B cell (primary cell): ENCODE results near the gene WDR7. TPM values are rescaled to one million over a fixed set of nuclear protein-coding genes. Genes with fewer than 3 reads are reported as not detected.

Source experiments
- ATAC-seq: fragments of 200-7000 bp; cut with Tn5 transposase; one replicate; pipeline ENCODE4 v1.10.0; 2021; ENCODE audit warnings: low read depth, mild to moderate bottlenecking, moderate number of reproducible peaks, moderate library complexity
- CTCF ChIA-PET: fragments of 350-600 bp; sonication (Branson Sonifier 250); formaldehyde crosslinking; loops from one replicate; lab custom pipeline; 2021; ENCODE audit warnings: antibody characterized with exemption, inconsistent platforms; lab: Charles Lee
- POLR2A ChIA-PET: fragments of 350-600 bp; sonication (Branson Sonifier 250); formaldehyde crosslinking; loops from one replicate; lab custom pipeline; 2021; ENCODE audit warnings: antibody characterized with exemption; lab: Charles Lee
- DNase-seq: peaks from one replicate; pipeline ENCODE4 v3.0.0; 2013
- H2AFZ ChIP-seq: 2 replicates; pipeline ENCODE4 v1.6.1; 2012; ENCODE audit warnings: mild to moderate bottlenecking, low read depth, low read length; ENCODE audit not compliant: insufficient read depth, poor library complexity, severe bottlenecking
- H3K27ac ChIP-seq, 2 donors: 1 replicate in 1 of 2; 2 replicates in 1 of 2; pipeline ENCODE4 v1.5.1; 2012 to 2013; ENCODE audit warnings: low read length in 2 of 2, mild to moderate bottlenecking in 2 of 2, moderate library complexity in 1 of 2
- H3K27me3 ChIP-seq, 4 experiments: fragments of 200-600 bp in 1 of 4; sonication (generic) in 1 of 4; replicated peaks in 1 of 4; 1 replicate in 2 of 4; 2 replicates in 2 of 4; pipeline versions ENCODE4 v1.6.1 to v1.7.0; 2013 to 2016; ENCODE audit warnings: low read length in 3 of 4, mild to moderate bottlenecking in 2 of 4, mixed read lengths in 1 of 4, moderate library complexity in 1 of 4; ENCODE audit not compliant: insufficient read depth in 4 of 4, control insufficient read depth in 3 of 4; ENCODE audit errors: control extremely low read depth in 1 of 4
- H3K36me3 ChIP-seq, 2 experiments: replicated peaks in 1 of 2; 1 replicate in 1 of 2; 2 replicates in 1 of 2; pipeline versions ENCODE4 v1.6.1 to v1.7.1; 2013; ENCODE audit warnings: low read length in 1 of 2; ENCODE audit not compliant: insufficient read depth in 2 of 2, control insufficient read depth in 1 of 2; ENCODE audit errors: control extremely low read depth in 1 of 2, extremely low read depth in 1 of 2
- H3K4me1 ChIP-seq, 2 donors: fragments of 200-600 bp in 1 of 2; sonication (generic) in 1 of 2; 1 replicate in 1 of 2; 2 replicates in 1 of 2; pipeline versions ENCODE4 v1.5.1 to v1.6.1; 2013 to 2017; ENCODE audit warnings: low read length in 2 of 2; ENCODE audit not compliant: control insufficient read depth in 2 of 2, insufficient read depth in 2 of 2
- H3K4me2 ChIP-seq: replicated peaks from 2 replicates; pipeline ENCODE3; 2012; ENCODE audit warnings: mild to moderate bottlenecking, low read depth, low read length; ENCODE audit not compliant: poor library complexity, severe bottlenecking
- H3K4me3 ChIP-seq, 5 experiments: fragments of 200-600 bp in 1 of 5; sonication (generic) in 1 of 5; 1 replicate in 3 of 5; 2 replicates in 2 of 5; pipeline versions ENCODE4 v1.5.1 to v1.7.0; 2011 to 2016; ENCODE audit warnings: low read length in 4 of 5, mild to moderate bottlenecking in 4 of 5, low read depth in 2 of 5, control low read depth in 1 of 5, moderate library complexity in 1 of 5; ENCODE audit not compliant: insufficient read depth in 1 of 5; ENCODE audit errors: control extremely low read depth in 1 of 5, extremely low read depth in 1 of 5
- H3K79me2 ChIP-seq: fragments of 200-600 bp; sonication (generic); one replicate; pipeline ENCODE4 v1.6.0; 2016; ENCODE audit warnings: low read length; ENCODE audit not compliant: control insufficient read depth, insufficient read depth
- H3K9ac ChIP-seq: fragments of 200-600 bp; sonication (generic); 2 replicates; pipeline ENCODE4 v1.6.1; 2017; ENCODE audit warnings: mild to moderate bottlenecking, low read length, moderate library complexity
- H3K9me3 ChIP-seq, 3 donors: one replicate each; pipeline versions ENCODE4 v1.6.1 to v1.7.1; 2013; ENCODE audit warnings: low read length in 2 of 3; ENCODE audit not compliant: control insufficient read depth in 2 of 3, insufficient read depth in 1 of 3; ENCODE audit errors: control extremely low read depth in 1 of 3
- H4K20me1 ChIP-seq: 2 replicates; pipeline ENCODE4 v1.6.0; 2012; ENCODE audit warnings: mild to moderate bottlenecking, low read length; ENCODE audit not compliant: insufficient read depth, control insufficient read depth, poor library complexity, severe bottlenecking
- H3K27ac Mint-ChIP-seq: one replicate; pipeline ENCODE4 v1.8.0; 2021; ENCODE audit warnings: mixed read lengths
- H3K27me3 Mint-ChIP-seq: one replicate; pipeline ENCODE4 v1.8.0; 2021; ENCODE audit warnings: mixed read lengths
- H3K4me1 Mint-ChIP-seq: one replicate; pipeline ENCODE4 v1.8.0; 2021; ENCODE audit warnings: mixed read lengths
- H3K4me3 Mint-ChIP-seq: one replicate; pipeline ENCODE4 v1.8.0; 2021; ENCODE audit warnings: mixed read lengths
- H3K9me3 Mint-ChIP-seq: one replicate; pipeline ENCODE4 v1.8.0; 2022; ENCODE audit warnings: mixed read lengths; ENCODE audit not compliant: insufficient read depth
- EZH2 ChIP-seq: IDR thresholded peaks from 2 replicates; pipeline ENCODE4 v1.6.1; 2012; ENCODE audit warnings: borderline replicate concordance, low read depth, mild to moderate bottlenecking, moderate library complexity, low read length; ENCODE audit not compliant: insufficient read depth, poor library complexity, severe bottlenecking
- WGBS: methylation state at CpG from one replicate; pipeline ENCODE4 v1.1.5; 2013; ENCODE audit warnings: missing lambda C conversion rate; ENCODE audit not compliant: insufficient coverage; 5-methylcytosine and 5-hydroxymethylcytosine counted together
- intact Hi-C: fragments of 100-400 bp; cut with micrococcal nuclease; formaldehyde crosslinking; loops from one replicate; pipeline ENCODE4 v1.10.0; 2022
- polyA plus RNA-seq: library from polyadenylated mRNA; depleted of rRNA; stranded (reverse); fragments of >200 nt; gene quantifications from 2 replicates; pipeline ENCODE4 v1.2.3, GENCODE V29; 2012
- total RNA-seq, 2 donors: library from RNA; stranded (reverse); fragments of 120-200 nt in 1 of 2; gene quantifications; 1 replicate in 1 of 2; 2 replicates in 1 of 2; pipeline versions ENCODE4 v1.2.3 to v1.2.4, GENCODE V29; 2013 to 2022
- TF ChIP-seq, protein P1 (sequence below): fragments of 200-600 bp; IDR thresholded peaks from one replicate; pipeline ENCODE4 v1.8.0; 2022; ENCODE audit warnings: antibody characterized with exemption, mild to moderate bottlenecking

Gene WDR7
- total and polyA plus RNA-seq, 2 donors (not counting 1 experiment from before 2014, with no cell fraction given): 5.5 to 45.0 TPM

DNA sequence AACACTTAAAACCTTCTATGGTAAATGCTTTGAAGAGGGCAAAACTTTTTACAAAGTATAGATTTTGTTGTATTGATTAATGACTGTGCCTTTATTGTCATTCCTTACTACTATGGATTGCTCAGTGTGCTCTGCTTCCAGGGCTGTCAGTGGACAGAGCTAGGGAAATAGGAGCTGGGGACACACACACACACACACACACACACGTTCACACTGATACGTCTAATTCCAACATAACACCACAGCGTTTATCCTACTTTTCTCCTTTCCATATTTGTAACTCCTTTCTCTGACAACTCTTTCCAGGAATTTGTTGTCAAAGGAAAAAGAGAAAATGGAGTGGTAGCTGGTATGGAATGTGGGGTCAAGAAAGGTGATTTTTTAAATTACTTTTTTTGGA, 21.8 kb downstream of the WDR7 start:
- ChIA-PET POLR2A (no interaction called here), CTCF (no interaction called here)
- intact Hi-C loops: no loop called here
- Mint-ChIP-seq H3K4me3 (no peak overlapping the region), H3K27me3 (no peaks in the 10 kb centered on the region), H3K4me1 (peaks cover 11% of the 10 kb centered on the region), H3K9me3 (peaks cover 7% of the 10 kb centered on the region), H3K27ac (no peak overlapping the region)
- peaks cover 8% of the 10 kb centered on the region for H4K20me1 ChIP-seq
- peaks cover 20% of the 10 kb centered on the region for H3K79me2 ChIP-seq
- WGBS: no CpG with 5 or more reads among the region's 3 CpGs
- TF ChIP-seq EZH2: no peak
- TF ChIP-seq, protein P1, sequence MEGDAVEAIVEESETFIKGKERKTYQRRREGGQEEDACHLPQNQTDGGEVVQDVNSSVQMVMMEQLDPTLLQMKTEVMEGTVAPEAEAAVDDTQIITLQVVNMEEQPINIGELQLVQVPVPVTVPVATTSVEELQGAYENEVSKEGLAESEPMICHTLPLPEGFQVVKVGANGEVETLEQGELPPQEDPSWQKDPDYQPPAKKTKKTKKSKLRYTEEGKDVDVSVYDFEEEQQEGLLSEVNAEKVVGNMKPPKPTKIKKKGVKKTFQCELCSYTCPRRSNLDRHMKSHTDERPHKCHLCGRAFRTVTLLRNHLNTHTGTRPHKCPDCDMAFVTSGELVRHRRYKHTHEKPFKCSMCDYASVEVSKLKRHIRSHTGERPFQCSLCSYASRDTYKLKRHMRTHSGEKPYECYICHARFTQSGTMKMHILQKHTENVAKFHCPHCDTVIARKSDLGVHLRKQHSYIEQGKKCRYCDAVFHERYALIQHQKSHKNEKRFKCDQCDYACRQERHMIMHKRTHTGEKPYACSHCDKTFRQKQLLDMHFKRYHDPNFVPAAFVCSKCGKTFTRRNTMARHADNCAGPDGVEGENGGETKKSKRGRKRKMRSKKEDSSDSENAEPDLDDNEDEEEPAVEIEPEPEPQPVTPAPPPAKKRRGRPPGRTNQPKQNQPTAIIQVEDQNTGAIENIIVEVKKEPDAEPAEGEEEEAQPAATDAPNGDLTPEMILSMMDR: no peak
- no peak overlapping the region for H3K27ac ChIP-seq
- ATAC-seq: no peak
- no peak overlapping the region for H3K4me3 ChIP-seq
- no peaks in the 10 kb centered on the region for H3K4me1 ChIP-seq
- H3K36me3 ChIP-seq: peaks cover 2 to 4% of the 10 kb centered on the region in 2 experiments
- H3K9me3 ChIP-seq: peaks cover 0 to 3% (median 0%) of the 10 kb centered on the region in 3 donors
- no peak overlapping the region for H3K4me2 ChIP-seq
- H3K27me3 ChIP-seq: no peaks in the 10 kb centered on the region
- no peak for DNase-seq
- no peak overlapping the region for H3K9ac ChIP-seq
- no peak overlapping the region for H2AFZ ChIP-seq

DNA sequence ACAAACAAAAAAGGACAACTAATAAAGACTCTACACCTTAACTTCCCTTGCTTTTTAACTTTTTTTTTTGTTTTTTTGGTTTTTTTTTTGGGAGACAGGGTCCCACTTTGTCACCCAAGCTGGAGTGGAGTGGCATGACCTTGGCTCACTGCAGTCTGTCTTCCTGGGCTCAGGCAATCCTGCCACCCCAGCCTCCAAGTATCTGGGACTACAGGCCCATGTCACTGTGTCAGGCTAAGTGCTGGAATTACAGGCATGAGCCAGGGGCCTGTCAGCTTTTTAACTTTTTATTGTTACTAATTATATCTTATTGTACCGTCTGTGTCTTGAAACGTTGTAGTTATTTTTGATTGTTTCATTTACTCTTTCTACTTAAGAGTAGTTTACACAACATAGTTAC, 25.5 kb downstream of the WDR7 start:
- Histone ChIP-seq H3K4me3 (no peak overlapping the region), H4K20me1 (no peaks in the 10 kb centered on the region), H3K27me3 (no peaks in the 10 kb centered on the region), H3K4me2 (no peak overlapping the region), H3K9me3 (peaks cover 0 to 3% (median 0%) of the 10 kb centered on the region in 3 donors), H3K4me1 (no peaks in the 10 kb centered on the region), H3K79me2 (peaks cover 2% of the 10 kb centered on the region), H2AFZ (no peak overlapping the region), H3K27ac (no peak overlapping the region), H3K9ac (no peak overlapping the region), H3K36me3 (peaks cover 2 to 4% of the 10 kb centered on the region in 2 experiments)
- Mint-ChIP-seq H3K27ac (no peak overlapping the region), H3K9me3 (peaks cover 9% of the 10 kb centered on the region), H3K4me1 (peaks cover under 1% of the 10 kb centered on the region), H3K4me3 (no peak overlapping the region), H3K27me3 (no peaks in the 10 kb centered on the region)
- DNase-seq: no peak
- no peak for ATAC-seq
- POLR2A ChIA-PET: no interaction called here
- no CpG with 5 or more reads among the region's 2 CpGs for WGBS
- intact Hi-C loops: no loop called here
- no peak for TF ChIP-seq EZH2
- TF ChIP-seq, protein P1: no peak
- CTCF ChIA-PET: no interaction called here
